ENCODE data around the gene SAMD5.

SAMD5 gene

DNA sequence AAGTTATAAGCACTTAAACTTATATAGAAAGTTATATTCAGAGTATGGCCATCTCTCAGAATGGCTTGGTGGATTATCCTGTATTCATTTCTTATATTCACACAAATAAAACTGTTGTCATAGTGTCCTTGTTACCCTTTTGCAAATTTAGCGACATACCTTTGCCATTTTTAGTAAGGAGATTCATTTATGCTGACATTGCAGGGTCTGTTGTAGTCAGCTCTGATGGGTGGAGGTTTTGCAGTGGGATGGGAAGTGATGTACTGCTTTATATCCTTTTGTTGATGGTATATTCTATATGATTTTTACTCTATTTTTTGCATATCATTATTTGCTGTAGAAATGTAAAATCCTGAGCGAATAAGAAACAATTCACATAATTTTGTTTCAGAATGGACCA, 35.9 kb downstream of the SAMD5 start:
- no peak overlapping the region for H3K27ac ChIP-seq
- TF ChIP-seq CTCF (IDR thresholded peaks at IDR 0.05) (no peak), ZFX (IDR thresholded peaks at IDR 0.05; ENCODE audit: borderline replicate concordance) (no peak)

DNA sequence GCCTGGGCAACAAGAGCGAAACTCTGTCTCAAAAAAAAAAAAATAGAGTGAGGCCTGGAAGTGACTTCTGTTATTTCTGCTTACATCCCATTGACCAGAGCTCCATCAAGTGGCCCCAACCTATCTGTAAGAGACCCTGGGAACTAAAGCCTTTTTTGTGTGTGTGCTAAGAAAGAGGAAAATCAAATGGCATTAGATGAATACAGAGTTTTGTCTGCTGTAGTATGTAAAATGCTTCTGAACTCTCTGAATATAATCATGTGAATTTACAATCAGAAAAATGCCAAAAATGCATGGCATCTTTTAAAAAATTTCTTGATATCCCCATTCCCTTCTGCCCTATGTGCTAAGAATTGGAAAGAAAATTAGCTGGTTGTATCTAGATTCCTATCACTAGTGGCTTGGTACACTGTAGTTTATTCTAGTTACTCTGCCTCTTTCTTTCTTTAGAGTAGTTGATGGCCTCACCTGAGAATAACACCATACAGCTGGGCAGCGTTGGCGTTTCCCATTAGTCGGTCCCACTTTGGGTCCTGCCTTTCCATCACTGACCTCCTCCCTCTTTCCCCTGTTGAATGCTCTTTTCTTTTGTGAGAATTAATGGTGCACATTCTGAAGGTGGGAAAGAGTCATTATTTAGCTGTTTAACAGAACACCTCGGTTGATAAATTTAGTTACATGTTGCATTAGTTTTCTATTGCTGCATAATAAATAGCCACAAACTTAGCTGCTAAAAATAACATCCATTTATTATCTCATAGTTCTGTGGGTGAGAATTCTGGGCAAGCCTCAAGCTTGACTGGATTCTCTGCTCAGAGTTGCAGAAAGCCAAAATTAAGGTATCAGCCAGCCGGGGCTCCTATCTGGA, 38.2 kb downstream of the SAMD5 start:
- TF ChIP-seq ZFX (IDR thresholded peaks at IDR 0.05; ENCODE audit: borderline replicate concordance) (no peak), CTCF (IDR thresholded peaks at IDR 0.05) (no peak)
- H3K27ac ChIP-seq: no peak overlapping the region

DNA sequence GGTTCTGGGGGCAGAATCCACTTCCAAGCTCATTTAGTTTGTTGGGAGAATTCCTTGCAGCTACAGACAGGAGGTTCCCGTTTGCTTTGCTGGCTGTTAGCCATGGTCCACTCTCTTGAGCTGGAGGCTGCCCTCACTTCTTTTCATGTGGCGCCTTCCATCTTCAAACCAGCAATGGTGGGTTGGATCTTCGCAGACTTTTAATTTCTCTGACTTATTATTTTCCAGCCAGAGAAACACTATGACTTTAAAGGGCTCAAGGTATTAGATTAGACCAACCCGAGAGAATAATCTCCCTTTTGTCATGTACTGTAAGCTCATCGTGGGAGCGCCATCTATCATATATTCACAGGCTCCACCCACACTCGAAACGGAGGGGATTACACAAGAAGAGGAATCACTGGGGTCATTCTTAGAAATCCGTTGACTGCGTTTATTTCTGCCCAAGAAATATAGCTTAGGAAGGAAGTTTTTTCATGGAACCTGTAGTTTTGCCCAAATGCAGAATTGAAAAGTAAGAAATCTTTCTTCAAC, 38.9 kb downstream of the SAMD5 start:
- no peak overlapping the region for H3K27ac ChIP-seq
- TF ChIP-seq CTCF (IDR thresholded peaks at IDR 0.05) (no peak), ZFX (IDR thresholded peaks at IDR 0.05; ENCODE audit: borderline replicate concordance) (no peak)

DNA sequence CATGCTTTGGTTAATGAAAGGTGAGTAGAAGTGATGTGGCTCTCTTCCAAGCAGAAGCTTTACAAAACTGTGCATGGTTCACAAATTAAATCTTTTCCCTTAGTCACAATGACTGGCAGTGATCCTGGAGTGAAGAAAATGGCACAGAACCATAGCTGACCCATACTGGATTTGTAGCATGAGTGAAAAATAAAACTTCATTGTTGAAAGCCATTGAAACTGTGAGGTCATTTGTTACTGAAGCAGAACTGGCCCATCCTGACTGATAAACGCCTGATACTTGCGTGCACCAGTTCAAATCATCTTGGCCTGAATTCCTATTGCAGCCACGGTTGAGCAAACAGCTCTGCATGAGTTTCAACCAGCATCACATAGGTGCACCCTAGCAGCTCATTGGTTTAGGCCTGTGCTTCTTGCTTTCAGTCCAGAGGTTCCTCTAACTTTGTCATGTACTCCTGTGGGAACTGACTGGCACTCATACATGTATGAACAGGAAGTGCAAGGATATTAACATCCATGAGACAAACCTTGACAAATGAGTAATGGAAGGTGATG, 40.5 kb downstream of the SAMD5 start:
- no peak for TF ChIP-seq ZFX (IDR thresholded peaks at IDR 0.05; ENCODE audit: borderline replicate concordance)
- no peak for TF ChIP-seq CTCF (IDR thresholded peaks at IDR 0.05)
- H3K27ac ChIP-seq: no peak overlapping the region

DNA sequence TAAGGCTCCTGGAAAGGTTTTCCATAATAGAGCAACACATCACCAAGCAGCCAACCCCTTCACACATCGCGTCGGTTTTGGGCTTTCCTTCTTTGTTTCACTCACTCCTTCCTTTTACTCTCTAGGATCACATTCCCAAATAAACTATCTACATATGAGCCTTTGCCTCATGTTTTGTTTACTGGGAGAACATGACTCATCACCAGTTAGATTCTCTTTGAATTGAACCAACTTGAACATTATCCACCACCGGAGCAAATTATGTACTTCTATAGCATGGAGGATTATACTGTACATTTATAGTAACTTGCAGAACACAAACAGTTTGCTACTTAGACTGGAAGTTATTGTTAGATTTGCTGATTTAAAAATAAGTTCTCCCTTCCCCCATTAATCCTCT, 41.0 kb downstream of the SAMD5 start:
- TF ChIP-seq ZFX (IDR thresholded peaks at IDR 0.05; ENCODE audit: borderline replicate concordance) (no peak), CTCF (IDR thresholded peaks at IDR 0.05) (no peak)
- no peak overlapping the region for H3K27ac ChIP-seq

DNA sequence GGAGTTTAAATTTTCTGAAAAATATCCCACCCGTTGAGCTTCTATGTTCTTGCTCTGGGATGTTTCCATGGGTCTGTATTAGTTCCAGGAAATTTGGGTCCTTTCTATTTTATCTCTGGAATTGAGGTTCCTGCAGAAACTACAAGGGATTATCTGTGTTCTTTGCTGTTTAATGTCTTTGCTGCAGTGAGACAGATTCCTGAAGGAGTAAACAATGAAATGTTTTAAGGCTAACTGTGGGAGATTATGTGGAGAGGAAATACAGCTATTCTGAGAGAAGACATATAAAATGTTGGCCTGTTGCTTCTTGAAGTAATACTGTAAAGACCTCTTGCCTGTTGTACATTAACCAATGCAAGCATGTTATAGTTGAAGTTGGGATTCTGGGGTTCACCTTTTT, 43.5 kb downstream of the SAMD5 start:
- TF ChIP-seq ZFX (IDR thresholded peaks at IDR 0.05; ENCODE audit: borderline replicate concordance) (no peak), CTCF (IDR thresholded peaks at IDR 0.05) (no peak)
- H3K27ac ChIP-seq: no peak overlapping the region

DNA sequence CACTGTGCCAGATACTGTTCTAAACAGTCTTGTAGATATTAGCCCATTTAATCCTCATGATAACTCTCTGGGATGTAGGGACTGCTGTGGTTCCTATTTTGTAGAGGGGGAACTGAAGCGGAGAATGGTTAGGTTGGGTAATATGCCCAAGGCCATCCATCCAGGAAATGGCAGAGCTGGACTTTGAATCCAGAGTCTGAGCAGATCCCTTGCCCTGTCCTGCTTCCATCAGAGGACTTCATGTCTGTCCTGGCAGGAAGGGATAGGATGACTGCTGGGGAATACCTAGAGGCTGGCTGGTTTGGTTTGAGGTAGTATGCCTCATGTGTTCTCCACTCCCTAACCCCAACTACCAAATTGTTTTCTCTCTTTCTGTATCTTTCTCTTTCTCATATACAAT, 44.6 kb downstream of the SAMD5 start:
- TF ChIP-seq ZFX (IDR thresholded peaks at IDR 0.05; ENCODE audit: borderline replicate concordance): no peak
- H3K27ac ChIP-seq: no peak overlapping the region
